Stimulated activated naive CD8-positive, alpha-beta T cell treated with anti-CD3 and anti-CD28 coated beads, Interleukin-15, amount 100 ng/mL, for 72 hours (primary cell): Measurements from ENCODE around the gene TEX50.
A peak's percentile ranks its signal among the peaks of the same experiment; 100 is the strongest.
"Not testable (repeated sequence)": the region's sequence is repeated elsewhere in the genome, so short reads cannot be mapped to it uniquely, and the experiment has no call there.

Experiments
- ATAC-seq: fragments of 150-1000 bp; cut with Tn5 transposase; 2 replicates; pipeline ENCODE4 v1.10.0; 2021; ENCODE audit warnings: mild to moderate bottlenecking, moderate library complexity
- DNase-seq, 2 donors: peaks; one replicate each; pipeline ENCODE4 v3.0.0; 2021 to 2022
- H3K27ac Mint-ChIP-seq, 2 donors: one replicate each; pipeline ENCODE4 v1.8.0; 2022; ENCODE audit warnings: mild to moderate bottlenecking in 2 of 2, mixed read lengths in 2 of 2, moderate library complexity in 2 of 2
- H3K27me3 Mint-ChIP-seq: one replicate; pipeline ENCODE4 v1.8.0; 2022; ENCODE audit warnings: mixed read lengths
- H3K4me1 Mint-ChIP-seq: one replicate; pipeline ENCODE4 v1.8.0; 2022; ENCODE audit warnings: mild to moderate bottlenecking, mixed read lengths
- H3K4me3 Mint-ChIP-seq, 2 donors: one replicate each; pipeline ENCODE4 v1.8.0; 2022; ENCODE audit warnings: mild to moderate bottlenecking in 2 of 2, mixed read lengths in 2 of 2, moderate library complexity in 1 of 2
- H3K9me3 Mint-ChIP-seq, 2 donors: one replicate each; pipeline ENCODE4 v1.8.0; 2022; ENCODE audit warnings: mixed read lengths in 2 of 2

The TEX50 gene

DNA sequence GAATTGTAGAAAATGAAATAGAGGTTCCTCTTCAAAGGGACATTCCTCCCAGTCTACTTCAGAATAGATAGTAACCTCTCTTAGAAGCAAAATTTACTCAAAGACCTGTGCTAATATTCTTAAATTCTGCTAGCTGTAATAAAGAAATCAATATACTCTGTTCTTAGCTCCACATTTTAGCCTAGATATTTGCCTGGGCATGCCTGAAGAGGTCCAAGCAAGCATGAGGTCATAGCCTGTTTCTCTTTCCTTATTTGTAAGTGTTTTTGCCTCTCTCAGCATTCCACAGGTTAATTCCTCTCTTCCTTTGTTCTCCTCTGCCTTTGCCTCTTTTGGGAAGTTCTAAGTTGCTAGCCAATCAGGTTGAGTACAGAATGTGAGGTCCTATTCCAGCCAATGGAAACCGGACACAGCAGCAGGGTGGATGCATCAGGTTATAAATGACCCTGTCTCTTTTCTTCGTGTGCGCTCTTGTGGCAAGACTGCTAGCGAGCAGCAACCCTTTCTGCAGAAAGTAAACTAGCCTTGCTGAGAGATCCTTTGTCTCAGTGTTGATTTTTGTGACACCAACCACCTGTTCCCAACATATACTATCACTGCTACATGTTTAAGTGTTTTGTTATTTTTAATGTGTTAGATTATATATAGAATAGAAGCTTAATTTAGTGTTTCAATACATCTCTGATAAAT is 7.5 kb downstream of the TEX50 start:
- not testable (repeated sequence) for H3K4me1 Mint-ChIP-seq, H3K4me3 Mint-ChIP-seq, H3K27ac Mint-ChIP-seq, H3K27me3 Mint-ChIP-seq, ATAC-seq, DNase-seq
- peaks cover 9 to 14% of the 10 kb centered on the region in 2 donors for H3K9me3 Mint-ChIP-seq

DNA sequence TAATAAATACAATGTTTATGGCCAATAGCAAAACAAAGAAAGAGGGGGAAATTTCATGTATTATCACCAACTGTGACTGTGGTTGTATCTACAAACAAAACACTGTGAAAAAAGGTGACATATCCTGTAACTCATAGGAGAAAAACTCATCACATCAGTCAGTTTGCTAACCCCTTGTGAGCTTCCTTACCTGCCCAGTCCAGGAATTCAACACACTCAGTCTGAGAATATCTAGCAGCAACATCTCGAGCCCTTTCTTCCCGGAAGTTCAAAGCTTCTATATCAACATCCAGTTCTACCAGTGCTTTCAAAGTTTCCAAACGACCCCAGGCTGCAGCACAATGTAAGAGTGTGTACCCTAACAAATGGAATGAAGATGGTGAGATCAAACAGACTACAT is 11.5 kb downstream of the TEX50 start:
- H3K27ac Mint-ChIP-seq = no peak overlapping the region
- H3K27me3 Mint-ChIP-seq = no peaks in the 10 kb centered on the region
- H3K4me3 Mint-ChIP-seq = no peak overlapping the region
- H3K9me3 Mint-ChIP-seq = peaks cover 4 to 6% of the 10 kb centered on the region in 2 donors
- no peaks in the 10 kb centered on the region for H3K4me1 Mint-ChIP-seq
- ATAC-seq (no peak), DNase-seq (no peak)

DNA sequence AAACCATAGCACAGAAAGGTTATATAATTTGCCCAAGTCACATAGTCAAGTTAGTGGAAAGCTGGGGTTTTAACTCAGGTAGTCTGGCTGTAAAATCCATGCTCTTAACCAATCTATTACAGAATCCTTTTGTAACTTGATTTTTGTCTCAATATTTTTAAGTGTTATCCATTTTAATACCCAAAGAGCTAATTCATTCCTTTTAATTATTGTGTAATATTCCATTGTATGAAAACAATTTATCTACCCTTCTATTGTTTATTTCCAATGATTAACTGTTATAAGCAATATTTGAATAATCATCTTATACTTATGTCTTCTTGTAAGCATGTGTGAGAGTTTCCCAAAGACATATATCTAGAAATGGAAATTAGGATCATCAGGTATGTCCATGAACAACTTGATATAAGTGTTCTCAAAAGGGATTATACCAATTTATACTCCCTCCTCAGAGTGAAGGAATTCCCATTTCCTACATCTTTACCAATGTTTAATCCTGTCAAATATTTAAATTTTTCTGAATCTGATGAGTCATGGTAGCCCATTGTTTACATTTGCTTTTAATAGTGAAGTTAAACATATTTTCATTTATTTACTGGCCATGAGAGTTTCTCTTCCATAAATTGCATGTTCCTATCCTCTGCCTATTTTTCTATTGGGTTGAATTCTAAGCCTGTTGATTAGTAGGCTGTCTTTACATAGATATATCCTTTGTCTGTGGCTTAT is 13.9 kb downstream of the TEX50 start:
- Mint-ChIP-seq H3K9me3 (peaks cover 0 to 6% of the 10 kb centered on the region in 2 donors), H3K4me1 (no peaks in the 10 kb centered on the region), H3K4me3 (no peak overlapping the region), H3K27ac (no peak overlapping the region), H3K27me3 (no peaks in the 10 kb centered on the region)
- DNase-seq (no peak), ATAC-seq (no peak)

DNA sequence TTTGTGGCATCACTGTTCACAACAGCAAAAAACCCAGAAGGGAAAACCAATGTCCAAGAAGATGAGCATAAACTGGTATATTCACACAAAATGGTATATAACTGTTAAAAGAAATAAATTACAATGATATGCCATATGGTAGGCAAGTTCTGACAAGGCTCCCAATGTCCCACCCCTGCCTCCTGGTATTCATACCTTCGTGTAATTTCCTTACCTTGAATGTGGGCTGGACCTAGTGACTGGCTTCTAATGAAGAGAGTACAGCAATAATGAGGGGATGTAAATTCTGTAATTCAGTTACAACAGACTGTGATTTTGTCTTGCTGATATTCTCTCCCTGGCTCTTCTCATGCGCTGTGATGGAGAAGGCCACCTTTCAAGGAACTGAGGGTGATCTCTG is 25.2 kb downstream of the TEX50 start:
- Mint-ChIP-seq H3K4me3 (no peak overlapping the region), H3K27me3 (no peaks in the 10 kb centered on the region), H3K4me1 (no peaks in the 10 kb centered on the region), H3K9me3 (peaks cover 0 to 8% of the 10 kb centered on the region in 2 donors), H3K27ac (no peak overlapping the region)
- DNase-seq = no peak
- ATAC-seq = no peak

DNA sequence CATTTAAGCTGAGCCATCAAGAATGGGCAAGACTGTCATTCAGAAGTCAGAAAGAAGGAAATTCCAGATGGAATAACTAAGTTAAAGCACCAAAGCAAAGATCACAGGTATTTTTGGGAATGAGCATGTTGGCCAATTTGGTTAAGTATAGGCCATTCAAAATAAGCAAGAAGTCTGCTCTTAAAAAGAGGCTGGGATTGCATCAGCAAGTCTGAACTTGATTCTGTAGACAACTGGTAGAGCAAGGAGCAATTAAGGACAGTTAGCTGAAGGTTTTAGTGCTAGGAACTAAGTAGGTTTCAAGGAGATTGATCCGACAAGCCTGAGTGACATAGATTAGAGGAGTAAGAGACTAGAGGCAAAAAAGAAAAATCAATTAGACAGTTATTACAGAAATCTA is 26.1 kb downstream of the TEX50 start:
- Mint-ChIP-seq H3K27ac (no peak overlapping the region), H3K9me3 (peaks cover 0 to 1% of the 10 kb centered on the region in 2 donors), H3K4me1 (no peaks in the 10 kb centered on the region), H3K27me3 (no peaks in the 10 kb centered on the region), H3K4me3 (no peak overlapping the region)
- DNase-seq (no peak), ATAC-seq (no peak)

DNA sequence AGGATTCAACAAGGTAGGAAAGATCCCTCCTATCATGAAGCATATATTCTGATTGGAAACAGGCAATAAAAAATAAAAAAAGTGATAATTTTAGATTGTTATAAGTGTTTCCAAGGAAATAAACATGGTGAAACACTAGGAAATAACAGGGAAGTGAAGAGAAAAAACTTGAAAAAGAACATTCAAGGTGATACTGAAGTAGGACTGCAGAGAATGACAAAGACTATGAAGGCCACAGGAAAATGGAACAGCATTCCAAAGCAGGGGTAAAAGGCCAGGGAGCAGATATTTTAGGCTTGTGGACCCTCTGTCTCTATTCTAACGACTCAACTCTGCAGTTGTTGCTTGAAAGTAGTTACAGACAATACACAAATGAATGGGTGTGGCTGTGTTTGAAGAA is 26.6 kb downstream of the TEX50 start:
- H3K4me3 Mint-ChIP-seq = no peak overlapping the region
- no peak overlapping the region for H3K27ac Mint-ChIP-seq
- DNase-seq (no peak), ATAC-seq (no peak)
- H3K4me1 Mint-ChIP-seq = no peaks in the 10 kb centered on the region
- no peaks in the 10 kb centered on the region for H3K9me3 Mint-ChIP-seq
- H3K27me3 Mint-ChIP-seq = no peaks in the 10 kb centered on the region

DNA sequence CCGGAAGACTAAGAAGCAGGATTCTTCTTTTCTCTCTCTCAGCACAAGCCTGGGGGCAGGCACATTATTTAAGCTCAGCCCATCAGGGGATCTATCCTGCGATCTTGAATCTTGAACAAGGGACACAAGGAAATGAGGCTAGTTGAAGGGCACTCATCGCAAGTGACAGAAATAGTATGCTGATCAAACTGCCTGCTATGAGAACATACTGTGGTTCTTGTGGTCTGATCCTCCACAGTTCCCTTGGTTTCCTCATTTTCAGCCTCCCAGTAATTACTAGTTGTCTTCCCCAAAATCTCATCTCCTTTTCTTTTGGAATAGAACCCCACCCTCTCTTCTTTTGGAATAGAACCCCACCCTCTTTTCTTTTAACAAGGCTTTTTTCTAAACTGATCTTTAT is 28.0 kb downstream of the TEX50 start:
- ATAC-seq (no peak), DNase-seq (no peak)
- no peaks in the 10 kb centered on the region for H3K9me3 Mint-ChIP-seq
- H3K27me3 Mint-ChIP-seq = peaks cover 3% of the 10 kb centered on the region
- H3K4me1 Mint-ChIP-seq = no peaks in the 10 kb centered on the region
- H3K27ac Mint-ChIP-seq = peak overlapping the region in 1 of 2 donors; percentile 54
- H3K4me3 Mint-ChIP-seq = no peak overlapping the region

DNA sequence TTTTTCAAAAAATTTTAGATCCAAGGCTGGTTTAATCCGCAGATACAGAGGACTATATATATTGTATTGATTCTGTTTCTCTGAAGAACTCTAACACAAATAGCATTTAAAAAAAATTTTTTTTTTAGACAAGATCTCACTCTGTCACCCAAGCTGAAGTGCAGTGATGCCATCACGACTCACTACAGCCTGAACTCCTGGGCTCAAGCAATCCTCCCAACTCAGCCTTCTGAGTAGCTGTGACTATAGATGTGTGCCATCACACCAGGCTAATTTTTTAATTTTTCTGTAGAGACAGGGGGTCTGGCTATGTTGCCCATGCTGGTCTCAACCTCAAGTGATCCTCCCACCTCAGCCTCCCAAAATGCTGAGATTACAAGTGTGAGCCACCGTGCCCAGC is 31.5 kb downstream of the TEX50 start:
- H3K27me3 Mint-ChIP-seq = peaks cover 38% of the 10 kb centered on the region
- no peak overlapping the region for H3K4me3 Mint-ChIP-seq
- no peak for DNase-seq
- no peak for ATAC-seq
- no peak overlapping the region for H3K27ac Mint-ChIP-seq
- no peaks in the 10 kb centered on the region for H3K9me3 Mint-ChIP-seq
- H3K4me1 Mint-ChIP-seq = peaks cover 15% of the 10 kb centered on the region

DNA sequence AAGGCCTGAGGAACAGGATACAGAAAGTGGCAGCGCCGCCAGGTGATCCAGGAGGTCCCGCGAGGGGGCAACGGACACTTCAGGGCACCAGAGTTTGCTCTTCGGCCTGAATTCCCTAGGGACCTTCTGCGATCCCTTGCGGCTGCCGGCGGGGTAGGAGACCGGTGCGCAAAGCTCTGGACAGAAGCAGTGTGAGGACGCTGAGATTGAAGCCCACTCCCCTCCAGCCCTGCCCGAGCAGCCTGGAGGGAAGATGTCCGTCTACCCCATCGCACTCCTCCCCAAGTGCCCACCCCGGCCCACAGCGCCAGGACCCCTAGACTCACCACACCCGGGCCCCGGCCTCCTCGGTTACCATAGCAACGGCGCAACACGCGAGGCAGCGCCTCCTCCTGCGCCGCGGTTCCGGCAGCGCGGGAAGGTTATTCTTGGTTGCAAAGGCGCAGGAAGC is 34.4 kb downstream of the TEX50 start, which contains the start of gene ANKRD45:
Gene ANKRD45, minus strand, starts transcription at position 361 of the 451 bp plus-strand sequence. CDS start 10,433 bp downstream, outside the sequence.
- DNase-seq = peak; percentile 22 to 32
- no peaks in the 10 kb centered on the region for H3K9me3 Mint-ChIP-seq
- H3K27ac Mint-ChIP-seq = peak within 1 kb of the TSS in 1 of 2 donors; percentile 71
- H3K4me3 Mint-ChIP-seq = peak within 1 kb of the TSS; percentile 72 to 76
- H3K27me3 Mint-ChIP-seq = peaks cover 44% of the 10 kb centered on the region
- H3K4me1 Mint-ChIP-seq = peaks cover 15% of the 10 kb centered on the region
- ATAC-seq = peak; percentile 49

DNA sequence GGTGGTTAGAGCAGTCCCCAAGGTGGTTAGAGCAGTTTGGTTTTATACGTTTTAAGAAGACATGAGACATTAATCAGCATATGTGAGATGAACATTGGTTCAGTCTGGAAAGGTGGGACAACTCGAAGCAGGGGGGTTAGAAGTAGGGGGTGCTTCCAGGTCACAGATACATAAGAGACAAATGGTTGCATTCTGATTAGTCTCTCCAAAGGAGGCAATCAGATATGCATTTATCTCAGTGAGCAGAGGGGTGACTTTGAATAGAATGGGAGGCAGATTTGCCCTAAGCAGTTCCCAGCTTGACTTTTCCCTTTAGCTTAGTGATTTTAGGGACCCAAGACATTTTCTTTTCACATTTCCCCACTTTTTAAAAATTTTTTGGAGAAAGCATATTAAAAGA is 39.4 kb downstream of the TEX50 start:
- not testable (repeated sequence) for H3K4me1 Mint-ChIP-seq, ATAC-seq
- peaks cover 28% of the 10 kb centered on the region for H3K27me3 Mint-ChIP-seq

DNA sequence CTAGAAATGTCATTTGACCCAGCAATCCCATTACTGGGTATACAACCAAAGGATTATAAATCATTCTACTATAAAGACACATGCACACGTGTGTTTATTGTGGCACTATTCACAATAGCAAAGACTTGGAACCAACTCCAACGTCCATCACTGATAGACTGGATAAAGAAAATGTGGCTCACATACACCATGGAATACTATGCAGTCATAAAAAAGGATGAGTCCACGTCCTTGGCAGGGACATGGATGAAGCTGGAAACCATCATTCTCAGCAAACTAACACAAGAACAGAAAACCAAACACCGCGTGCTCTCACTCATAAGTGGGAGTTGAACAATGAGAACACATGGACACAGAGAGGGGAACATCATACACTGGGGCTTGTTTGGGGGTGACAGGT is 45.0 kb downstream of the TEX50 start:
- not testable (repeated sequence) for ATAC-seq, H3K4me3 Mint-ChIP-seq, H3K4me1 Mint-ChIP-seq, H3K27ac Mint-ChIP-seq, DNase-seq, H3K27me3 Mint-ChIP-seq
- H3K9me3 Mint-ChIP-seq = peaks cover 4 to 15% of the 10 kb centered on the region in 2 donors

More for the DNA sequence above, 39.4 kb downstream of the TEX50 start:
- DNase-seq, H3K4me3 Mint-ChIP-seq, H3K27ac Mint-ChIP-seq, H3K9me3 Mint-ChIP-seq: not testable (repeated sequence)

DNA sequence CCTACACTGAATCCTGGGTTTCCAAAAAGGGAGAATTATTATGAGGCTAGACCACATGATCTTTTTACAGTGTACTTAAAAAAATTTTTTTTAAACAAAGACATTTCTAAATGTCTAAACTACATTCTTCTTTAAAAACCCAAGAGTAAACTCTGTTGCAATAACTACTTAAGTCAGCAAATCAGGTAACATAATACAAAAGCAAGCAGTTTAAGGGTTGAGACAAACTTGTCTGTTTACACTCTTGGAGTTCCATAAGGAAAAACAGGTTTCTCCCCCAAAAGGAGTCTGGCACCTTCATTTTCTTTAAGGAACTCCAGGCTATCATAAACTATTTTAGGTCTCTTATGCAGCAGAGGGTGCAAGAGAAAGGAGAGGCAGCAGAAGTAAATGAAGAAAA is 47.0 kb downstream of the TEX50 start:
- DNase-seq (no peak), ATAC-seq (no peak)
- no peaks in the 10 kb centered on the region for H3K27me3 Mint-ChIP-seq
- H3K4me3 Mint-ChIP-seq = no peak overlapping the region
- H3K9me3 Mint-ChIP-seq = peaks cover 4 to 15% of the 10 kb centered on the region in 2 donors
- peaks cover 8% of the 10 kb centered on the region for H3K4me1 Mint-ChIP-seq
- H3K27ac Mint-ChIP-seq = peak overlapping the region in 1 of 2 donors; percentile 90

DNA sequence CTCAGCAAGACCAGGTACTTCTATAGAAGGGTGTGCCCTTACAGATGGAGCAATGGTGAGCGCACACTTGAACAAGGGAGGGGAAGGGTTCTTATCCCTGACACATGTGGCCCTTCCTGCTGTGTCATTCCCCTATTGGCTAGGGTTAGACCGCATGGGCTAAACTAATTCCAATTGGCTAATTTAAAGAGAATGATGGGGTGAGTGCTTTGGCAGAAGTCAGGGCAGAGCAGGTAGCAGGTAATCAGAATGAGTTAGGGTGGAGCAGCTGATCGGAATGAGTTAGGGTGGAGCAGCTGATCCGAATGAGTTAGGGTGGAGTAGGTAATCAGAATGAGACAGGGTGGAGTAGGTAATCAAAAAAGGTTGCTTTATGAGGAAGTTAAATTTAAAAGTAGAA is 48.7 kb downstream of the TEX50 start:
- Mint-ChIP-seq H3K9me3 (peaks cover 0 to 15% of the 10 kb centered on the region in 2 donors), H3K4me1 (peaks cover 18% of the 10 kb centered on the region)
- ATAC-seq, DNase-seq, H3K4me3 Mint-ChIP-seq, H3K27ac Mint-ChIP-seq, H3K27me3 Mint-ChIP-seq: not testable (repeated sequence)

DNA sequence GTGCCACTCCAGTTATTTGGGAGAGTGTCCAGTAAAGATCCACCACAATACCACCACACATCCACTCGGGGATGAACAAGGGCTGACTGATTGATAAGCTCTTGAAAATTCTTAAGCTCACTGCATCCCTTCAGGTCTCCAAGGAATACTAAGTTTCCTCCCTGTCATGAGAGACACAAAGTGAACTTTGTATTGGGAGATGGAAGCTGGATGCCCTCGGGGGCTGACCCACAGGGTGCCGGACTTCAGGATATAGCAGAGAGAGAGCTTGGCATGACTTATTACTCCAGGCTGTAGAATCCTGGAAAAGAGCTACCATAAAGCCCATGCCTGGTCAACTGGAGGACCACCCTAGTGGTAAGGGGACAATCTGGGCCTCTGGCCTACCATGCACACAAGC is 50.0 kb downstream of the TEX50 start:
- not testable (repeated sequence) for H3K4me3 Mint-ChIP-seq, DNase-seq, H3K27ac Mint-ChIP-seq, ATAC-seq, H3K27me3 Mint-ChIP-seq, H3K9me3 Mint-ChIP-seq
- H3K4me1 Mint-ChIP-seq = peaks cover 19% of the 10 kb centered on the region
